ENCODE measurements around the gene DIPK1B.
"Not testable (repeated sequence)": the region's sequence is repeated elsewhere in the genome, so short reads cannot be mapped to it uniquely, and the experiment has no call there.

Gene DIPK1B

DNA sequence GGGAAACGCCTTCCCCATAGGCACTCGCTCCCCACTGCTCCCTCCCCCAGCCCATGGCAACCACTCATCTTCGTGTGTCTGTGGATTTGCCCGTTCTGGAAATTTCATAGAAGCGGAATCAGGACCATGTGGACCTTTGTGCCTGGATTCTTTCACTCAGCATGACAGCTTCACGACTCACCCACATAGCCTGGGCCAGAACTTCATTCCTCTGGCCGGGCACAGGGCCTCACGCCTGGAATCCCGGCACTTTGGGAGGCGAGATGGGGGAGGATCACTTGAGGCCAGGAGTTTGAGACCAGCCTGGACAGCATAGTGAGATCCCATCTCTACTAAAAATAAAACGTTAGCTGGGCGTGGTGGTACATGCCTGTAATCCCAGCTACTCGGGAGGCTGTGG, 12.1 kb upstream of the DIPK1B start:
- DNase-seq, result no peak

DNA sequence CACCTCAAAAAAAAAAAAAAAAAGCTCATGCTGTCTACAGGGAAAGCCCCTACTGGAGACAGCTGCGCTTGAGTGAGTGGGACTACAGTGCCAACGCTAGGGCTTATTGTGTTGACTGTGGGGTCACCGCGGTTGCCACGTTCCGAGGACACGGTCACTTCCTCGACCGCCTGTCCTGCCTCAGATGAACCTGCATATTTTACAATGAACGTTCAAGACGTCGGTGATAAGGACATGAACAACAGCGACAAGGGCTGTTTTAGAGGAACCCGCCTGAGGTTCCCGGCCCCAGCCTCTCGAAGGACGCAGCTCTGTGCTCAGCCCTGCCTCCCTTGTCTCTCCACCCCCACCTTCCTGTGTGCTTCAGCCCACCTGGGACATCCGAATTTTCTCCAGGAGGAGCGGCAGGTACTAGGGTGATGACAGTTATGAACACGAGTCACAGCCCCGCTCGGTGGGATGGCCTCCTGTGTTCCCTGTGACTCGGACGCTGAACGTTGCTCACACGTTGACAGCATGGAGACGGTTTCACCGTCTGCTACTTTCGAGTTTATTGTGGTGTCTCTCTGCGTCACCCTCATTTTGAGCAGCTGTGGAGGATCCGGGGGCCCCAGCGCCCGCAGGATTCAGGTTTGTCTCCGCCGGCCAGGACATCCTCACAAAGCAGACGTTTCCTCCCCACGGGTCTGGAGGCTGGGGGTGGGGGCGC, 11.3 kb upstream of the DIPK1B start:
- peak; percentile 40 to 41 for DNase-seq

GRCh38 chr9:136701668-136702053, 10.7 kb upstream of the DIPK1B start:
- no peak for DNase-seq

GRCh38 chr9:136703276-136703860, 9.0 kb upstream of the DIPK1B start:
- no peak for DNase-seq

DNA sequence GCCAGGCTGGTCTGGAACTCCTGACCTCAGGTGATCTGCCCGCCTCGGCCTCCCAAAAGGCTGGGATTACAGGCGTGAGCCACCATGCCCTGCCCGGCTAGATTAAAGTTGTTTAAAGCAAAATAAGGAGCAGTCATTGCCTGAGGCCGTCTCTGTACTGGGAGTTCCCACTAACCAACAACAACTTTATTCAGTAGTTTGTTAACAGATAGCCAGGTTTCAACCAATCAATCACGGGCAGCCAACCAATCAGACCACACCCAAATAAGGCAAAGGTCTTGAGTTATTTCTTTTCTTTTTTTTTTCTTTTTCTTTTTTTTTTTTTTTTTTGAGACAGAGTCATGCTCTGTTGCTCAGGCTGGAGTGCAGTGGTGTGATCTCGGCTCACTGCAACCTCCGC, 7.6 kb upstream of the DIPK1B start:
- DNase-seq, result not testable (repeated sequence)

GRCh38 chr9:136705564-136705963, 6.8 kb upstream of the DIPK1B start:
- no peak for DNase-seq

DNA sequence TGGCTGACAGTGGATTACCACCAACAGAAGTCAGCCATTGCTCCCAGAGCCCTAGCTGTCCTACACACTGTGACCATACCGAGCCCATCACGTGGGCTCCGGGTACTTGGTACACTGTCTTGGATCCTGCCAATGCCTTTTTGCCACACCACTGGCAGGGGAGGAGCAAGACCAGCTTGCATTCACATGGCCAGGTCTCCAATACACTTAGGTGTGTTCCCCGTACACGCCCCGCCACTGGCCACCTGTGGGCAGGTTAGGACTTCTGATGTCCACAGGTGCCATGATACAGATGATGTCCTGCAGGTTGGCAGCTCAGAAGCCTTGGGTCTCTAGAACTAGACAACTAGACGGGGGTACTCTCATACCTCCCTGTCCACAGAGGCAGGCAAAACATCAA, 5.4 kb upstream of the DIPK1B start:
- DNase-seq, result no peak

DNA sequence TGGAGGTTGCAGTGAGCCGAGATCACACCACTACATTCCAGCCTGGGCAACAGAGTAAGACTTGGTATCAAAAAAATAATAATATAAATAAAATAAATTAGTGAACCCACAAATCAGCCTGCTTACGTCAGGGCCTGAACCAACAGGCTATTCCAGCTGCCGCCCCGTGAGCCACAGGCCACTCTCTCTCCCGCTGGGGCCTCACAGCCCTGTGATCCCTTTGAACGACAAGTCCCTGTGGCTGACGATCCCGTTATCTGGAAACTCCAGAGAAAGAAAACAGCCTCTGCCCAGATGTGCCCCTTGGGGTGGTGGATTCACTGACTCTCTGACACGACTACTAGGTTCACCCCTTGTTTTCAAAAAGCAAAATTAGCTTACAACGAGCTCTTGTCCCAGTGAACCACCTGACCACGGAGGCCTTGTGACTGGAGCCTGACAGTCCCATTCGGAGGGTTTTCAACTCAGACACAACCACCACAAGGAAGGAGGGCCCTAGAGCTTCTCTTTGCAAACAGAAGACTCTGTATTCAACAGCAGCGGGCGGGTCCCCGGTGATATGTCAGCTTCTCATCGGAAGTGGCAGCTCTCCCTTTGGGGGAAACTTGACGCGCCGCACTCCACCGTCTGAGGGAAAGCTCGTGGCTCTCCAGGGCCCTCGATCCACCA, 4.4 kb upstream of the DIPK1B start:
- no peak for DNase-seq

DNA sequence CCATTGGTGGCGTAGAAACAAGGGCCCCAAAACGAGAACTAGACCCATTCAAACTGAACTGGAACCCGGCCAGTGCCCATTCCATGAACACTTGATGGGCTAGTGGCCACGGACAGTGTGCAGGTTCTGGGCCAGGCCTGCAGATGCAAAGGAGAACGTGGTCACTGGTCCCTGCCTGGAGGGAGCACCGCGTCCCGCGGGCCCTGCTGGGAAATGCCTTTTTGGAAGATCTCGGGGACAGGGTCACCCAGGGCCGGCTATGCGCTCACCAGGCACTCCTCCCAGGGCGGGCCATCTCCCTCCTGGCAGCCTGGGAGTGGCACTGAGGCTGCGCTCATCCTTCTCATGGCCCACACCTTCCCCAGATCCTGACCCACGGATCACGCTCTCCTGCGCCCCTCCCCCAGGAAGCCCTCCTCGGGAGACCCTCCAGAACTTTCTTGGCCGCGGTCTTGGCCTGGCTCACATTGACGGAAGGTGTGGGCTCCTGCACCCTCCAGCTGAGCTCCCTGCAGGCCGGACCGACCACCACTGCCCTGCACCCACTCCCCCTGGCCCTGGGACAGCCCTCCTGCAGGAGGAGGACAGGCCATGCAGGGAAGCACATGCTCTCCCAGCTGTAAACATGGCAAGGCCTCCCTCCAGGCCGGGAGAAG, 2.8 kb upstream of the DIPK1B start:
- DNase-seq, result no peak

GRCh38 chr9:136710543-136710942, 1.8 kb upstream of the DIPK1B start:
- DNase-seq, result no peak

DNA sequence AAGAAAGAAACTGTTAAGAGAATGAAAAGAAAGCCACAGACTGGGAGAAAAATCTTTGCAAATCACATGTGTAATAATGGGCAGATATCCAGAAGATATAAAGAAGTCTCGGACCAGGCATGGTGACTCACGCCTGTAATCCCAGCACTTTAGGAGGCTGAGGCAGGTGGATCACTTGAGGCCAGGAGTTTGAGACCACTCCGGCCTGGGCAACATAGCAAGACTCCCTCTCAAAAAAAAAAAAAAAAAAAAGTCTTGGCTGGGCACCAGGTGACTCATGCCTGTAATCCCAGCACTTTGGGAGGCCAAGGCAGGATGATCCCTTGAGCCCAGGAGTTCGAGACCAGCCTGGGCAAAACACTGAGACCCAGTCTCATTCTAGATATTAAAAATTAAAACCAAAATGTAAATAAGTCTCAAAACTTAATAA, 1.1 kb upstream of the DIPK1B start:
- not testable (repeated sequence) for DNase-seq

GRCh38 chr9:136712690-136713544, 545 bp downstream of the DIPK1B start:
- no peak for DNase-seq

DNA sequence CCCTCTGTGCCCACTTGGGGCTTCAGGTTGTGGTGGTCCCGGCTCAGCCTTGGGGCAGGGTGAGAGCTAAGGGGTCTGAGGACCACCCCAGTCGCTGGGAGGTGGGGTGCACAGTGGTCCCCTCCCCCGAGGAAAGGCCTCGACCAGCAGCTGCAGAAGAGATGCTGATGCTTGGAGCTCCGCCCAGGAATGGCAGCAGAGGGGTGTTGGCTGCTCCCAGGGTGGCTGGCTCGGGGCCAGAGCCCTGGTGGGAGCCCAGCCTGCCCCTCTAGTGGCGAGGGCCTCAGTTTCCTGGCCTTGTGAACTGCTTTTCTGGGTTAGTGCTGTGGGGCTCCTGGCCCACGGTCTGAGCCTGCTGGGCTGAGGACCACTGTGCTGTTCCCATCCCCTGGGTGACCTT, 1.2 kb downstream of the DIPK1B start:
- DNase-seq, result no peak

DNA sequence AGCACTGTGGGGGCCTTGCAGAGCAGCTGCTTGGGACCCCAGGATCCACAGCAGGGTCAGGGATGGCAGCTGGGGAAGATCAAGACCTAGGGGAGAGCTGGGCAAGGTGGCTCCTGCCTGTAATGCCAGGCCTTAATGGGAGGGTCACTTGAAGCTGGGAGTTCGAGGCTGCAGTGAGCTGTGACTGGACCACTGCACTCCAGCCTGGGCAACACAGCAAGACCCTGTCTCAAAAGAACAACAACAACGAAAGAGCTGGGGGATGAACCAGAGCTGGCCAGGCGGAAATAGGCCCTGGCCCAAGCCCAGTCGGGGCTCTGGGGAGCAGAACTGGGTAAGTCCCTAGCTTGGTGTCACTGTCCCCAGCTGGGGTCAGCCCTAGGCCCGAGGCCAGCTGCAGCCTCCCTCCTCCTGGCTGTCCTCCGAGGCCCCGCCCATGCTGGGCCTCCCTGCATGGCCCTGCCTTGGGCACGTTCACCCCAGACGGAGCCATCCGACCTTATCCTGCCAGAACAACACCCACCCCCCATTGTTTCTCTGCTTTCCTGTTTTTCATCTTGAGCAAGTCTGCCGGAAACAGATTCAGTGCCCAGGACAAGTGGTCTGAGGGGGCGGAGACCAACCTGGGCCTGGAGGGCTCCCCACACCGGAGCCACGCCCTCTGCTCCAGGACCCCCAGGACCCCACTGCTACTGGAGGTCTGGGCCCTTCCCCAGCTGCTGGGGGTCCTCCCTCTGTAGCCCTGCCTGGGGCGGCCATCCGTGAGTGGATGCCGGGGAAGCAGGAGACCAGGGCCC, 1.9 kb downstream of the DIPK1B start:
- DNase-seq, result no peak

DNA sequence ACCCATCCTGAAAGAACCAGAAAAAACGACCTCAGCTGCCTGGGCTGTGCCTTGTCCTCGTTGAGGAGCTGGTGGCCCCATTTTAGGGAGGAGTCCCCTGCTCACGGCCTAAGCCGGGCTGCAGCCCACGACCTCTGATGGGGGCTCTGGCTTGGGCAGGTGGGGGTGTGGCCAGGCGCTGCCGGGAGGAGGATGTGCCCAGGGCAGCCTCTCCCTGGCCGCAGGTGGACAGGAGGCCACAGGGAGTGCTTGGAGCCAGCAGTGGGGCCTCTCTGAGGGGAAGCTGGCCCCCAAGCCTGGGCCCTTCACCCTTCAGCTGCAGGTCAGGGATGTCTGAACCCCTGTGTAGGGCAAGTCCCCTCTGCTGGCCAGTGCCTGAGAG, 2.5 kb downstream of the DIPK1B start:
- DNase-seq, result no peak

DNA sequence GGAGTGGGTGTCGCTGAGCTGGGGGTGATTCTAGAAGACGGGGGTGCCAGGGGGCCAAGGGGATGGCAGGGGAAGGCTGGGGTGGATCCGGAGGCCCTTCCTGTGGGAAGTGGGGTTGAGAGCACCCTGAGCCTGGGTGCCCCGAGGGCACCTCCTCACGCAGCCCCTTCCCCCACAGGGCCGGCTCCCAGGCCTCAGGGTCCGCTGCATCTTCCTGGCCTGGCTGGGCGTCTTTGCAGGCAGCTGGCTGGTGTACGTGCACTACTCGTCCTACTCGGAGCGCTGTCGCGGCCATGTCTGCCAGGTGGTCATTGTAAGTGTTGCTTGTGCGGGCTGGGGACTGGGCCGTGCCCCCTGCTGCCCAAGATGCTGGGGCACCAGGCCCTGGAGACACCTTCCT, 5.0 kb downstream of the DIPK1B start:
- no peak for DNase-seq

DNA sequence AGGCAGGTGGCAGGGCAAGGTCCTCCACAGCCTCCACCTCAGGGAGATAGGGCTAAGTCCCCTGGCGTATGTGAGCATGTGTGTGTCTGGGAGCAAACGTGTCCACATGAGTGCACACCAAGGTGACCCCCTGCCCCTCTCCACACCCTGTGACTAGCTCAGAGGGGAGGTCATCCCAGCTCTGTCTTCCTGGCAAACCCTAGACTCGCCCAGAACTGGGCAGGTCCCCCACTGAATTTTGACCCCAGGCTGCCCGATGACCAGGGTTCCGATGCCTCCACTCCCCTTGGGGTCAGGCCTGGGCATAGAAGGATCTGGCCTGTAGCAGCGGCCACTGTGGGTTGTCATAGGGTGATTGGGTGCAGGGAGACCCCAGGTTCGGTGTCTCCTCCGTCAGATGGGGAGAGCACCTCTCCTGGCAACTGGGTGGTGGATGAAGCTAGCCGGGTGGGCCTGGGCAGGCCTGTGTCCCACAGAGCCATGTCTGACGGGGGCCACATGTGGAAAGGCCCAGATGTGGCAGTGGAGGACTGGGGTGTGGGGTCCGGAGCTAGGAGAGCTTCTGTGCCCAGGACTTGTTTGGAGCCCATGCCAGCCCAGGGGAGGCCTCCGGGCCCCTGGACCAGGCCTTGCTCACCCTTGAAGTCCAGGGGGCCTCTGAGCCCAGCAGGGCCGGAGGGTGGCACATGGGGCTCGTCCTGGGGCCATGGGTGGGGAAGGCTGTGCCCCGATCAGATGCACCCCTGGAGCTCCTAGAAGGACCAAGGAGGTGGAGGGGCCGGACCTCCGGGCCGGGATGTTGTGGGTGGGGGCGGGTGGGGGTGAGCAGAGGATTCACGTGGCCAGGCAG, 6.2 kb downstream of the DIPK1B start:
- DNase-seq, result no peak

GRCh38 chr9:136719195-136719880, 7.0 kb downstream of the DIPK1B start:
- no peak for DNase-seq

- no peak for DNase-seq
These were observed 8.0 kb downstream of the DIPK1B start for GRCh38 chr9:136720251-136720897.

- DNase-seq, result no peak
These were observed 8.5 kb downstream of the DIPK1B start for GRCh38 chr9:136720898-136721338.
